ENCODE results near the gene KEAP1.

GRCh38 chr19:10535613-10536012, 32.5 kb upstream of the KEAP1 start:
- TF ChIP-seq POLR2A (IDR thresholded peaks at IDR 0.05) = no peak
- TF ChIP-seq CTCF (IDR thresholded peaks at IDR 0.05) = no peak

Measured in thyroid gland (tissue), 4 donors.